Parietal lobe (tissue), 2 donors: ENCODE data around the gene XAGE5. TPM values are rescaled to one million over a fixed set of nuclear protein-coding genes. Genes with fewer than 3 reads are reported as not detected.

ENCODE experiments used
- small RNA-seq: library from RNA; depleted of rRNA; stranded (forward); fragments of <200 nt; gene quantifications from one replicate; pipeline ENCODE3, GENCODE V24; 2014; ENCODE audit warnings: low replicate concordance
- total RNA-seq: library from RNA; depleted of rRNA; stranded (reverse); fragments of >200 nt; gene quantifications from one replicate; pipeline ENCODE4 v1.2.3, GENCODE V29; 2014

Gene XAGE5, protein sequence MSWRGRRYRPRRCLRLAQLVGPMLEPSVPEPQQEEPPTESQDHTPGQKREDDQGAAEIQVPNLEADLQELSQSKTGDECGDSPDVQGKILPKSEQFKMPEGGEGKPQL
- not detected for total RNA-seq

DNA sequence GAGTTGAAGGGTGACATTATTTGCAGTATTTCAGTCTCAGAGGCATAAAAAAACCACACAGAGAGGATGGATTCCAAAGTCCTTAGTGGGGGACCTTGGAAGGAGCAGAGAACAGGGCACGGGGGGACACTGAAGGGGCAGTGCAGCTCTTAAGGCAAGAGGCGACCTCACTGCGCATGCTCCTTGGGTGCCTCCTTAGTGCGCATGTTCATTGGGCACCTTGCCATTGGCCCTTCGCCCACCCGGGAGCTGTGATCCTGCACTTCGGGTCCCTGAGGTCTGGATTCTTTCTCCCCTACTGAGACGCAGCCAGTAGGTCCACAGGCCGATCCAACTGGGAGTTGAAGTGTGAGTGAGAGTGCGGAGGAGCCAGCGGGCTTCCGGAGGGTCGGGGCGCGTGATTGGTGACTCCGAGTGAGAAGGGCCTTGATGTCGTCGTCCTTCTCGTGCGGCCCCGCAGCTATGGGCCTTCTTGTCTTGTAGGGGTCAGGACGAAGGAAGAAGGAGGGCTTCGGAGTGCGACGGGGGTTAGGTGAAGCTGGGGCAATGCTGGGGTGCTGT lies at the start of gene XAGE5:
XAGE5 (plus strand) TSS at position 223 of the 561 bp plus-strand sequence. CDS start 1,280 bp downstream, outside the sequence.

DNA sequence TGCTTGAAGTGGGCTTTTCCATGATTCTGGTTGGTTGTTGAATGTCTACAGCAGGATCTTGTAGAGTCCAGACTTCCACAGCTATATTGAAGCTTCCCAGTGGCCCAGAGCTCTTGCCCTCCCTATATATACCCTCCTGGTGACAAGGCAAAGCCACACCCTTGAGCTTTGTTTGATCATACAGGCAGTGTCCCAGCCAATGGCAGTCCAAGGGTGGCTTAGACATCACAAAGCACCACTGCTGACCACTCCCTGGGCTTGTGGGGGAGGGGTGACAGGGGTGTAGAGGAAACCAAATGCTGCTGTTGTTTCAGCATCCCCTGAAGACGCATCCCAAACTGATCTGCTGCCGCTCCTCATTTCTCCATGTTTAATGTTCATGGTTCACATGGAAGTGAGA lies 13.8 kb upstream of the XAGE5 start, which contains the start of gene SPANXN5:
SPANXN5 (minus strand) TSS at position 101 of the 400 bp plus-strand sequence; CDS start at position 22, 79 bp downstream.

Small RNAs within 50 kb of the gene (small RNA-seq; reads per million reads assigned to genes)
- gene AC244505.6 = not detected
- gene AC244505.7 = not detected

Other genes starting within 250 kb of the XAGE5 start
- not detected for gene SSX7, start 156.4 kb upstream of the XAGE5 start, total RNA-seq
- gene SSX2, start 104.1 kb upstream of the XAGE5 start, total RNA-seq = not detected
- not detected for gene SSX2B, start 60.0 kb upstream of the XAGE5 start, total RNA-seq
- not detected for gene SPANXN5, start 13.9 kb upstream of the XAGE5 start, total RNA-seq
- gene XAGE3, start 56.8 kb downstream of the XAGE5 start, total RNA-seq = not detected
- gene FAM156B, start 86.0 kb downstream of the XAGE5 start, total RNA-seq = 30.7 TPM
- 27.5 TPM for gene FAM156A, start 147.2 kb downstream of the XAGE5 start, total RNA-seq
- gene GPR173, start 237.5 kb downstream of the XAGE5 start, total RNA-seq = 36.0 TPM